GM18870 (cell line): ENCODE data around the gene CYB561D1.

Experiments used
- ATAC-seq: cut with Tn5 transposase; IDR thresholded peaks from one replicate; pipeline ENCODE4 v1.9.1; 2021; ENCODE audit warnings: moderate library complexity; ENCODE audit not compliant: unreplicated experiment

The CYB561D1 gene

GRCh38 chr1:109499661-109500536 is 6.0 kb downstream of the CYB561D1 start:
- no peak for ATAC-seq

DNA sequence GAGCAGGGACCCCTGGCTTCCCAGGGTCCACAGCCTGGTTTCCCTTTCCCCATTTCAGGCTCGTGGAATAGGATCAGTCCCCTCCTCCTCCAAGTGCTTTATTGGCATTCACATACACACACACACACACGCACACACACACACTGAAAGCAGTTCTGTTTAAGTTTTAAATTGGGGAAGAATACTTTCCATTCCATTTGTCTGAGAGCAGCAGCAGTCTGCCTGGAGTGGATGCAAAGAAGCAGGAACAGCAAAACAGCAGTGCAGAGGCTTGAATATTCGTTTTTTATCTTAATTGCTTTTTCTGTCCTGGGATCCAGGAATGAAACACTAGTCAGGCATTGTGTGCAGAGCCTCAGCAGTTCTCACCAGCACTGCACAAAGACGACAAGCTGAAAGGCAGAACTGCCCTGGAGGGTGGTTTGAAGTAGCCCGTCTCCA is 7.1 kb downstream of the CYB561D1 start:
- ATAC-seq, result no peak

DNA sequence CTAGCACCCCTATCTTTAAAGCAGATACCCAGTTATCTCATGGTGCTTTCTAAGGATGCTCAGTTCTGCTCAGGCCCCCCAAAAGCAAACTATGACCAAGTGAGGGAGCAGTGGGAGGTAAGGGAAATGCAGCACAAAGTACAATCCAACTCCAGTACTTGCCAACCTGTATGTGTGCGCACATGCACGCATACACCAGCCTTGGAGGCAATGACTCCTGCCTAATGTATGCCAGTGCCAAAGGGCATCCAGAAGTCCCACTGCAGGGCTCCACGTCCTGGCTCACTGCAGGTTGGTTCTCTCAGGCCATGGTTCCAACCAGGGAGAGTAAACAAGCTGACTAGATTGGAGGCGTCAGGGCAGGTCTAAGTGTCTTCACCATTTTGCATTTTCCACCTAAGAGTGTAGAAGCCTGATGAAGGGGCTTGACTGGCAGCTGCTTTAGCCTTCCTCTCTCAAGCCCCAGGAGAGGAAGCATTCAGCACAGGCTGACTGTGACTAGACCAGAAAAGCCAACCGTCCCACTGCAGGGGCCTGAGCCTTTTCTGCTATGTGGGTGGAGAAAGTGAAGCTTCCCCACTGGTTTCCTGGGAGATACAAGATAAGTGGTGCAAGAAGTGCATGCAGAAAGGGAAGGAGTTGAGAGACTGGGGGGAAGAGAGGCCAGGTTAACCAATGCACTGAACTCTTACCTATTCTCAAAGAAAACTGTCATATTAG is 7.9 kb downstream of the CYB561D1 start:
- no peak for ATAC-seq

DNA sequence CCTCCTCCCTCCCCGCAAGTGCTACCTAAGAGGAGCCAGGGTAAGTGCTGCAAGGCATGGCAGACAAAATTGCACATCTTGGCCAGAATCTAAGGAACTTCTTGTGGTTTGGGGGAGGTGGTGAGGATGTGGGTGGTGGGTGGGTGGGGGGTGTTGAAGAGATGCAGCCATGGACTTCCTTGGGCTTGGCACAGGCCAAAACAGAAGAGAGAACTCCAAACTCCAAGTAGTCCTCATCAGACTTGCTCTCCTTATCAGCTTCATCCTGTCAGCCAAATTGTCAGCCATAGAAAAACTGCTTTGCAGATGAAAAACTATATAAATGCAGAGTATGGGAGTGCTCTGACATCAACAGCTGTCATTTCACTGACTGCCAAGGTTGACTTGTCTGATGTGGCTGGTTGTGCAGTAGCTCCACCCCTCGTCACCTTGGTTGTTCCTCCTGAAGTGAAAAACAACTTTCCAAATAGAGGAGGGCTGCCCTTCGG is 8.5 kb downstream of the CYB561D1 start:
- ATAC-seq, result no peak

DNA sequence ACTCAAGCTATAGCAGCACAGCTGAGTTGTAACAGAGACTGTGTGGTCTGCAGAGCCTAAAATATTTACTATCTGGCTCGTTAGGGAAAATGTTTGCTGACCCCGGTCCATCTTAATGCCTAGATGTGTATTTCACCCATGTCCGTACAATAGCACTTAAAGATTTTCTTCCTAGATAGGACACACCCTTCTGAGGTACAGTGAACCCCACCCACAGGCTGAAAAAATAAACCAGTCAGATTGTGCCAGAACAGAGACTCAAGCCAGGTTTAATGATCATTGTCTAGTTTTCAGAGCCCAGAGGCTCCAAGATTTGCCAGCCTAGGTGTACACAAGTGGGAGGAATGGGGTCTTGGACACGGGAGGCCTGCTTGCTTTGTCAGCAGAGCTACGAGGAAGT is 10.0 kb downstream of the CYB561D1 start:
- ATAC-seq, result no peak

DNA sequence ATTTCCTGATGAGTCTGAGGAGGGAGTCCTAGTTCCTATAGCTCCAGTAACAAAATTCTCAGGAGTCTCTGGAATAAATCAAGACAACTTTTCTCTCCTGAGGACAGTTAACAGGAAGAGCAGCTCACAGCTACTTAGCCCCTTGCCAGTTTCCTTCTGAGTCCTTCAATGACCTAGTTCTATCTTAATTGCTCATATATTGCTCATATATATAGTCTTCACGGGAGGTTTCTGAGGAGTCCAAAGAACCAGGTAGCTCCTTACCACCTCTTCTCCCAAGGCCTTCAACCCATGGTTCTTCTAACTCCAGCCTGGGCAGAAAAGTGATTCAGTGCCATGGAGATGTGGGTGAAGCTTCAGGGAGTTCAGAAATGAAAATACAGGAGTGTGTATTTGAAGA is 11.1 kb downstream of the CYB561D1 start:
- no peak for ATAC-seq

- no peak for ATAC-seq
These were observed 14.3 kb downstream of the CYB561D1 start for GRCh38 chr1:109508001-109508872.

DNA sequence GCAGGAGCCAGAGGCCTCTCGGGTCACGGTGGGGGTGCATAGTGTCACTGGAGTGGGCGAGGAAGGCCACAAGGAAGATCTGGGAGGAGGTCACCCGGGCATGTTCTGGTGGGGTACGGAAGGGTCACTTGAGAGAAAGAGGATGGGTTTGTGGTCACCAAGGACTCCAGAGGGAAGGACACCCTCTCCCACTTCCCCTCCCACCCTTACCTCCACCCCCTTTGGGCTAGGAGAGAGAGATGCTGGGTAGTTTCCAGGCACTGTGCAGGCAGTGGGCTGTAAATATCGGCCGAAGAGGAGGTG is 14.9 kb downstream of the CYB561D1 start:
- no peak for ATAC-seq

DNA sequence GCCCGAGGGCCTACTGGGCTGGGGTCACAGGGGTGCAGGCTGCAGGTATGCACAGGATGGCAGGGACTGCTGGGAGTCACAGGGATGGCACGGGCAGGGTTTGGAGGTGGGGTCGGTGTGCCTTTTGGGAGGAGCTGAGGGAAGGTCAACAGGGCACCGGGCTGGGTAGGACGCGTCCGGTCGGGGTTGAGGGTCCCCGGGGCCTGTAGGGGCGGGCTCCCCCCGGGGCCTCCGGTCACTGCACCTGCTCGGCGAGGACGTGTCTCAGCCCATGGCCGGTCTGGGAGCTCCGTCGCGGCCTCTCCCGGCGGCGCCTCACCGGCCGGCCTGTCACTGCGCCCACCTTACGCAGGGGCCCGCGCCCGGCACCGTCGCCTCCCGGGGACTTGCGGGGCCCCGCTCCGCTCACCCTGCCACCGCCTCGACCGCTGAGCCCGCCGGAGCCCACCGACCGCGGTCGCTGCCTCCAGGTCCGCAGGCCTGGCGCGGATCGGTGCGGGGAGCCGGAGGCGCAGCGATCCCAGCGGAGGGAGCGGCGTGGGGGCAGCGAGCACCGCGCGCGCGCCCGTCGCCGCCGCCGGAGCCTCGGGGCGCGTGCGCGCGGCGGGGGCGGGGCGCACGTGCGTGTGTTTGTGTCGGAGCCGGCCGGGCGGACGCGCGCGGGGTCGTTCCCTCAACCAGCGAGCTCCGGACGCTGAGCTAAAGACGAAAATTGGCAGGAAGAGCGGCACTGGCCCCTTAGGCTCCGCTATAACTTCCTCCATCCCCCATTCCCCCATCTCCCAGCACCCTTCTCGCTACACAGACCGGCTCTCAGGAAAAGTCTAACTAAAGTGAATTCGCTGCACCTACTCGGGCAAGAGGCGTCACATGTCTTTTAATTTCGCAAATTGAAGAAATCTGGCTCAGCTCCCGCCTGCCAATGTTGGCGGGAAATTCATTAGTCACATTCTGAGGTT is 15.6 kb downstream of the CYB561D1 start, which contains the start of gene AMIGO1:
Gene AMIGO1, minus strand, starts transcription at position 552 of the 959 bp plus-strand sequence. CDS start 815 bp downstream, outside the sequence.
- no peak for ATAC-seq

DNA sequence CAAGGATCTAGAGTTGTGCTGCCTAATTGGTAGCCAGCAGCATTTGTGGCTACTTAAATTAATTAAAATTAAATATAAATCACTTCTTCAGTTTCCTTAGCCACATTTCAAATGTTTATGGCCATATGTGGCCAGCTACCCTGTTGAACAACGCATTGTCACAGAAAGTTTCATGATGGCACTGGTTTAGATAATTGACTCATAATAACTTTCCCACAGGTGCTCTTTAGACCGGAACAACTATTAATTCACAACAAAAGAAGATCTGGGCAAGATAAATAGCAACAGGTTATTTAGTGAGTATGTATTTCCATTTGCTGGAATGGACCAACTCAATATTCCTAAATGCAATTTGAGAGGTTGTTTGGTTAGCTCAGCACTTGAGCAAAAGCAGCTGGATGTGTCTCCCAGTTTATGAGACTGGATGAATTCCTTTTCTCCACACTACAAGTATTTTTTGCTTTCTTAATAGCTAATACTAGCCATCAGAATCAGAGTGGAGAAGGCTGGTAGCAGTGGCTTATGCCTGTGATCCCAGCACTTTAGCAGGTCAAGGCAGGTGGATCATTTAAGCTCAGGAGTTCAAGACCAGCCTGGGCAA is 19.3 kb downstream of the CYB561D1 start:
- ATAC-seq, result no peak

- ATAC-seq, result no peak
These were observed 21.0 kb downstream of the CYB561D1 start for GRCh38 chr1:109514846-109515245.

DNA sequence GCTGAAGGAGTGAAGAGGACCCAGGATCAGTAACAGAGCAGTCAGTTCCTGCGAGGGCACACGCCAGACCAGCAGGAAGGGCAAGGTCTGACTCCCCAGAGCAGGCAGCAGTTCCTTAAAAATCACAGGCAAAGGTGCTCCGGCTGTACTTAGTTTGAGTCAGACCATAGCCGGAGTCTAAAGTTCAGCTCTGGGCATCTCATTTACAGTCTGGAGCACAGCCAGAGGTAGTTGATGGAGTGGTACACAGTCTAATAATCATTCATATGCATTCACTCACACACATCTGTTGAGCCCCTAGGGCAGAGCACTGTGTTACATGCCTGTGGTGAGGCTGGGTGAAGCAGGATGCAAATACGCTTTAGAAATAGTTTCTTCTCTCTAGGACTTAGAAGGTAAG is 23.0 kb downstream of the CYB561D1 start:
- no peak for ATAC-seq

- ATAC-seq, result no peak
These were observed 23.4 kb downstream of the CYB561D1 start for GRCh38 chr1:109517337-109517736.

GRCh38 chr1:109521002-109521951 is 27.4 kb downstream of the CYB561D1 start:
- no peak for ATAC-seq

GRCh38 chr1:109522026-109522425 is 28.1 kb downstream of the CYB561D1 start:
- ATAC-seq, result no peak

DNA sequence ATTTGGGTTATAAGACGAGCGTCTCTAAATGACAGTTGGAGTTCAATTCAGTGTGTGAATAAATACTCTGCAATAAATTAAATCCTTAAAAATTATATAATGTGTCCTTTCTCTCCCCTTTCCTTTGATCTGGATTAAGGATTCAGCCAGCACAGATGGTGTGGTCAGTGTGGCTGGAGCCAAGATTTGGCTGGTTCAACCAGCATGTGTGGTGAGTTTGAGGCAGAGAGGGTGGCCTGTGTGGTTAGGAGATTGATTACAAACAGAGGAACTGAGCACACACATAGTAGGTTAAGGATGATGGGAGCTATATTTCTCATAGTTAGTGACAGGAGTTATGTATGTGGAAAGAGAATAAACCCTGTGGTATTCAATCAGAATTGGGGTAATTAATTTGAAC is 29.8 kb downstream of the CYB561D1 start:
- ATAC-seq, result no peak

- ATAC-seq, result no peak
These were observed 33.4 kb downstream of the CYB561D1 start for GRCh38 chr1:109527098-109527811.
